Transverse colon (tissue), 4 donors: ENCODE measurements around the gene DHCR7. TPM values are rescaled to one million over a fixed set of nuclear protein-coding genes. Genes with fewer than 3 reads are reported as not detected.
"Not testable (repeated sequence)": the region's sequence is repeated elsewhere in the genome, so short reads cannot be mapped to it uniquely, and the experiment has no call there.

ENCODE experiments used
- DNase-seq: peaks from one replicate; pipeline ENCODE4 v3.0.0-alpha.2; 2019
- H3K27ac ChIP-seq, 4 donors: fragments of 200-600 bp; sonication (generic); 2 replicates each; pipeline ENCODE4 v1.5.1; 2016 to 2018; ENCODE audit warnings: inconsistent platforms in 4 of 4
- H3K27me3 ChIP-seq: fragments of 200-600 bp; sonication (generic); 2 replicates; pipeline ENCODE4 v1.5.1; 2017; ENCODE audit warnings: inconsistent platforms
- H3K36me3 ChIP-seq, 4 donors: fragments of 200-600 bp; sonication (generic); 2 replicates each; pipeline ENCODE4 v1.5.1; 2017 to 2019; ENCODE audit warnings: inconsistent platforms in 4 of 4
- H3K4me1 ChIP-seq, 4 donors: fragments of 200-600 bp; sonication (generic); 2 replicates each; pipeline ENCODE4 v1.5.1; 2017 to 2020; ENCODE audit warnings: inconsistent platforms in 4 of 4
- H3K4me3 ChIP-seq, 4 donors: fragments of 200-600 bp; sonication (generic); 1 replicate in 1 of 4; 2 replicates in 3 of 4; pipeline versions ENCODE4 v1.5.1 to v1.6.1; 2017 to 2019; ENCODE audit warnings: inconsistent platforms in 4 of 4
- H3K9me3 ChIP-seq, 2 donors: fragments of 200-600 bp; sonication (generic); 2 replicates each; pipeline ENCODE4 v1.5.1; 2017 to 2019; ENCODE audit warnings: inconsistent platforms in 2 of 2
- EP300 ChIP-seq: sonication (generic); formaldehyde crosslinking; IDR thresholded peaks from one replicate; pipeline ENCODE4 v1.6.1; 2017; ENCODE audit warnings: antibody characterized with exemption, low read depth
- POLR2A ChIP-seq: fragments of 450-650 bp; IDR thresholded peaks from one replicate; pipeline ENCODE4 v1.6.1; 2016; ENCODE audit warnings: antibody characterized with exemption, mild to moderate bottlenecking, moderate library complexity
- POLR2AphosphoS5 ChIP-seq, 3 donors: sonication (generic); formaldehyde crosslinking; IDR thresholded peaks; one replicate each; pipeline ENCODE4 v1.6.1; 2016; ENCODE audit warnings: antibody characterized with exemption in 3 of 3
- WGBS, 2 donors: methylation state at CpG; one replicate each; pipeline ENCODE4 v1.1.5; 2018; ENCODE audit warnings: low coverage in 1 of 2; 5-methylcytosine and 5-hydroxymethylcytosine counted together
- in situ Hi-C, 4 donors: fragments of 200-750 bp; cut with MboI; loops; one replicate each; pipeline versions ENCODE4 v1.15.0 to v1.15.1; 2017; ENCODE audit warnings: low sequenced_read_pairs in 3 of 4, low pct_ligation_motif_present in 1 of 4, low pct_unique_long_range_greater_than_20kb in 1 of 4
- intact Hi-C: fragments of 100-400 bp; cut with DNase I; formaldehyde crosslinking; loops from one replicate; pipeline ENCODE4 v1.15.1; 2023; ENCODE audit warnings: low total_unique reads
- total RNA-seq, 4 donors: library from RNA; depleted of rRNA; stranded (reverse); fragments of >200 nt; gene quantifications; one replicate each; pipeline ENCODE4 v1.1.0, GENCODE V29; 2016
- TF ChIP-seq, protein P1 (sequence below), 5 experiments: fragments of 200-600 bp in 3 of 5; fragments of 450-650 bp in 2 of 5; sonication (generic) in 3 of 5; IDR thresholded peaks; 1 replicate in 2 of 5; 2 replicates in 3 of 5; pipeline ENCODE4 v1.5.1; 2016 to 2017; ENCODE audit warnings: antibody characterized with exemption in 5 of 5, inconsistent platforms in 3 of 5, mild to moderate bottlenecking in 2 of 5, moderate library complexity in 1 of 5

Gene DHCR7
- total RNA-seq, 4 donors from 2014 or later = 5.6 to 76.7 (median 31.5) TPM

DNA sequence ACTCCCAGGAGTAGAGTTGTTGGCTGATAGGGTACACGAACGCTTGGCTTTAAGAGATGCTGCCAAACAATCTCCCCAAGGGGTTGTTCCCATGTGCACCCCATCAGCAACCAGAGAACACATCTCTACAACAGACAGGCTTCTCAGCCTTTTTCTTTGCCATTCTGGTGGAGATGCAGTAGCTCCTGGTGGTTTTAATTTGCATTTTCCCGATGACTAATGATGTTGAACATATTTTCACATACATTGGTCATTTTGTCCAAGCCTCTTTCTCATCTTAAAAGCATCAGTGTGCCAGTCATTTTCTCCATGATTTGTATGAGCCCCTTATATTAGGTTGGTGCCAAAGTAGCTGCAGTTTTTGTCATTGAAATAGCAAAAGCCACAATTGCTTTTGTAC is 21.8 kb downstream of the DHCR7 start:
- no peak for TF ChIP-seq EP300
- TF ChIP-seq POLR2A = no peak
- TF ChIP-seq, protein P1, sequence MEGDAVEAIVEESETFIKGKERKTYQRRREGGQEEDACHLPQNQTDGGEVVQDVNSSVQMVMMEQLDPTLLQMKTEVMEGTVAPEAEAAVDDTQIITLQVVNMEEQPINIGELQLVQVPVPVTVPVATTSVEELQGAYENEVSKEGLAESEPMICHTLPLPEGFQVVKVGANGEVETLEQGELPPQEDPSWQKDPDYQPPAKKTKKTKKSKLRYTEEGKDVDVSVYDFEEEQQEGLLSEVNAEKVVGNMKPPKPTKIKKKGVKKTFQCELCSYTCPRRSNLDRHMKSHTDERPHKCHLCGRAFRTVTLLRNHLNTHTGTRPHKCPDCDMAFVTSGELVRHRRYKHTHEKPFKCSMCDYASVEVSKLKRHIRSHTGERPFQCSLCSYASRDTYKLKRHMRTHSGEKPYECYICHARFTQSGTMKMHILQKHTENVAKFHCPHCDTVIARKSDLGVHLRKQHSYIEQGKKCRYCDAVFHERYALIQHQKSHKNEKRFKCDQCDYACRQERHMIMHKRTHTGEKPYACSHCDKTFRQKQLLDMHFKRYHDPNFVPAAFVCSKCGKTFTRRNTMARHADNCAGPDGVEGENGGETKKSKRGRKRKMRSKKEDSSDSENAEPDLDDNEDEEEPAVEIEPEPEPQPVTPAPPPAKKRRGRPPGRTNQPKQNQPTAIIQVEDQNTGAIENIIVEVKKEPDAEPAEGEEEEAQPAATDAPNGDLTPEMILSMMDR (IDR thresholded peaks at IDR 0.05) = no peak
- TF ChIP-seq POLR2AphosphoS5 (IDR thresholded peaks at IDR 0.05) = no peak
- WGBS, 2 donors = 74 to 100% methylated on average over 1 to 3 of the region's 3 CpGs
- in situ Hi-C loops (no loop called here), intact Hi-C loops (no loop called here)
- Histone ChIP-seq H3K36me3 (no peaks in the 10 kb centered on the region), H3K9me3 (no peaks in the 10 kb centered on the region), H3K27ac (no peak overlapping the region), H3K4me3 (no peak overlapping the region), H3K27me3 (no peaks in the 10 kb centered on the region), H3K4me1 (no peaks in the 10 kb centered on the region)
- no peak for DNase-seq

DNA sequence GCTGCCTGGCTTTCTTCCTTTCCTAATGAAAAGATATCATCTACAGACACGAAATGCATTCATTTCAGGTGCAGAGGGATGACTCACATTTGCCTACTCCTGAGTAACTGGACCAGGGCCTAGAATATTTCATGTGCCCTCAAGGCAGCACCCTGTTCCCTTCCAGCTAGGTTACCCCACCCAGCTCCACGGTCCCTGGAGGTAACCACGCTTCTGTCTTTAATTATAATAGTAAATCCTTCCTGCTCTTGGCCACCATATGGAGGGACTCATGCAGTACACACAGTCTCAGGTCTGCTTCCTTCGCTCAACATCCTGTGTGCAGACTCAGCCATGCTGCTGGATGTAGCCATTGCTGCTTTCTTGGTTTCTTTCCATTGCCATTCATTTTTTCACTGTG is 22.3 kb downstream of the DHCR7 start:
- H3K36me3 ChIP-seq = no peaks in the 10 kb centered on the region
- TF ChIP-seq POLR2AphosphoS5 (IDR thresholded peaks at IDR 0.05) = no peak
- TF ChIP-seq EP300 = no peak
- TF ChIP-seq POLR2A = no peak
- TF ChIP-seq, protein P1 (IDR thresholded peaks at IDR 0.05) = no peak
- DNase-seq = no peak
- no peak overlapping the region for H3K27ac ChIP-seq
- intact Hi-C loops (no loop called here), in situ Hi-C loops (no loop called here)
- no peak overlapping the region for H3K4me3 ChIP-seq
- no peaks in the 10 kb centered on the region for H3K9me3 ChIP-seq
- H3K27me3 ChIP-seq = no peaks in the 10 kb centered on the region
- H3K4me1 ChIP-seq = no peaks in the 10 kb centered on the region
- 57 to 66% methylated on average over 4 of the region's 4 CpGs for WGBS, 2 donors

DNA sequence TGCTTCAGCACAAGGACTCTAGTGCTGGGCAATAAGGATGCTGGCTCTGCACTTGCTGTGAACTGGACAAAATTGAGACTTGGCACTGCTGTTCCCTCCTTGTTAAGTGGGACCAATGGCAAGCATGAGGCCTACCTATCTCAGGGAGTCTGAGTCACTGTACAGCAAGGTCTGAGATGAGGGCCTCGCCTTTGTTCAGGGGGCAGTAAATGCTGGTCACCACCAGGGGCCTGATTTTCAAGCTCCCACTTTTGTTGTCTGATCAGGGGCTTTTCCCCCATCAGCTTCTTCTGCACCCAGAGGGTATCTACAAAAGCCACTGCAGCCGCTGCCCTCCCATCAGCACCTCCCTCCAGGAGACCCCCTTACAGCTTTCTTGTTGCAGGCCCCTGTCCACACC is 22.8 kb downstream of the DHCR7 start:
- in situ Hi-C loops = no loop called here
- intact Hi-C loops = no loop called here
- no peak overlapping the region for H3K4me3 ChIP-seq

DNA sequence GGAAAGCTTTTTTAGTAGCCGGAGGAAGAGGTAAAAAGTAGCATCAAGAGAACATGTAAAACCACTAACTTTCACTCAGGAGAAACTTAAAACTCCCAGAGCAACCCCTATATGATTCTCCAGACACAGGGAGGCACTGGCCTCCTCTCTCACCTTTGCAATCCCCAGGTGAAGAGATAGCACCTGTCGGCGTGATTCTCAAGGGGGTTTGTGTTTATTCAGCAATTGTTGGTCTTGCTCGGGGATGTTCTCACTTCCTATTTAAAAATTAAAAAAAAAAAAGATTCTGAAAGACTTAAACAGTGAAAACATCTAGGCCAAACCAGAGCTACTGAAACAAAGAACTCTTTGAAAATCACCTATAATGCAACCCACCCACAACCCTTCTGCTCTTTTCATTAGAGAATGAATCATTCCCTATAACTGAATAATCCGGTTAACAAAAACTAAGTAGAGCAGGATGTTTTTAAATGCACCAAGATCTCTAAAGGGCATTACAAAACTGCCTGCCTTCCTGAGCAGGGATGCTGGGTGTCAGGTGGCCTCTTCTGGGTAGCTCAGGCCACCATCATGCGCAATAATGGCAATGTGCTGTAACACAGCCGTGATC is 24.9 kb downstream of the DHCR7 start:
- Histone ChIP-seq H3K4me3 (no peak overlapping the region), H3K27me3 (no peaks in the 10 kb centered on the region), H3K36me3 (no peaks in the 10 kb centered on the region), H3K4me1 (no peaks in the 10 kb centered on the region), H3K27ac (no peak overlapping the region), H3K9me3 (no peaks in the 10 kb centered on the region)
- no peak for DNase-seq
- in situ Hi-C loops (loop anchor here in 3 of 4 donors (25.0 kb wide), 1 partner anchor 611 kb away; no protein-coding TSS in a partner anchor), intact Hi-C loops (no loop called here)
- TF ChIP-seq POLR2A (no peak), EP300 (no peak), POLR2AphosphoS5 (IDR thresholded peaks at IDR 0.05) (no peak)
- TF ChIP-seq, protein P1 (IDR thresholded peaks at IDR 0.05) = no peak
- WGBS, 2 donors = 70 to 77% methylated on average over 6 to 7 of the region's 7 CpGs

More for the DNA sequence above, 22.8 kb downstream of the DHCR7 start:
- DNase-seq = no peak
- H3K4me1 ChIP-seq = no peaks in the 10 kb centered on the region
- no peaks in the 10 kb centered on the region for H3K27me3 ChIP-seq
- no peaks in the 10 kb centered on the region for H3K36me3 ChIP-seq
- 95% methylated on average over 2 of the region's 2 CpGs; no CpG with 5 or more reads in 1 of the 2 donors for WGBS, 2 donors
- H3K27ac ChIP-seq = no peak overlapping the region
- H3K9me3 ChIP-seq = no peaks in the 10 kb centered on the region
- no peak for TF ChIP-seq EP300
- TF ChIP-seq POLR2AphosphoS5 (IDR thresholded peaks at IDR 0.05) = no peak
- TF ChIP-seq, protein P1 (IDR thresholded peaks at IDR 0.05) = no peak
- no peak for TF ChIP-seq POLR2A

DNA sequence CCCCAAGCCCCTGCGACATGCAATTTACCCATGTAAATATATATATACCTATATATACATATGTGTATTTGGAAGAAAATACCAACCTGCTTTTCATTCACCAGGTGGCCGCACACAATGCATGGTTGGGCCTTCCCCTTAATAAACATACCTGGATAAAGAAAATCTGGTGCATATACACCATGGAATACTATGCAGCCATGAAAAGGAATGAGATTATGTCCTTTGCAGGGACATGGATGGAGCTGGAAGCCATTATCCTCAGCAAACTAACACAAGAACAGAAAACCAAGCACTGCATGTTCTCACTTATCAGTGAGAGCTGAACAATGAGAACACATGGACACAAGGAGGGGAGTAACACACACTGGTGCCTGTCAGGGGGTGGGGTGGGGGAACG is 25.9 kb downstream of the DHCR7 start:
- H3K27ac ChIP-seq, H3K4me3 ChIP-seq, intact Hi-C loops, DNase-seq, H3K4me1 ChIP-seq, H3K27me3 ChIP-seq, H3K36me3 ChIP-seq, H3K9me3 ChIP-seq: not testable (repeated sequence)
- in situ Hi-C loops = loop anchor here in 3 of 4 donors (25.0 kb wide), 1 partner anchor 610 kb away; no protein-coding TSS in a partner anchor
- 73 to 92% methylated on average over 2 to 3 of the region's 3 CpGs for WGBS, 2 donors
